Gastroesophageal sphincter (tissue), 4 donors: ENCODE results near the gene DEDD2. TPM values are rescaled to one million over a fixed set of nuclear protein-coding genes. Genes with fewer than 3 reads are reported as not detected.

Source experiments
- ATAC-seq: fragments of 150-250 bp; one replicate; pipeline ENCODE4 v1.9.1; 2016; ENCODE audit warnings: mild to moderate bottlenecking, moderate library complexity
- H3K27ac ChIP-seq, 4 donors: fragments of 200-600 bp; sonication (generic) in 3 of 4; 1 replicate in 3 of 4; 2 replicates in 1 of 4; pipeline ENCODE4 v1.5.1; 2016 to 2019
- H3K27me3 ChIP-seq: fragments of 200-600 bp; sonication (generic); one replicate; pipeline ENCODE4 v1.5.1; 2019
- H3K36me3 ChIP-seq, 2 donors: fragments of 200-600 bp; sonication (generic); one replicate each; pipeline ENCODE4 v1.5.1; 2019; ENCODE audit warnings: control low read depth in 1 of 2
- H3K4me1 ChIP-seq, 3 donors: fragments of 200-600 bp; sonication (generic); 1 replicate in 2 of 3; 2 replicates in 1 of 3; pipeline ENCODE4 v1.5.1; 2016 to 2019; ENCODE audit warnings: control low read depth in 2 of 3
- H3K4me3 ChIP-seq, 2 donors: fragments of 200-600 bp; sonication (generic); one replicate each; pipeline ENCODE4 v1.5.1; 2019; ENCODE audit warnings: mild to moderate bottlenecking in 1 of 2, moderate library complexity in 1 of 2
- H3K9me3 ChIP-seq, 3 donors: fragments of 200-600 bp; sonication (generic); one replicate each; pipeline ENCODE4 v1.5.1; 2017 to 2019; ENCODE audit warnings: control low read depth in 2 of 3
- EP300 ChIP-seq: sonication (generic); formaldehyde crosslinking; IDR thresholded peaks from one replicate; pipeline ENCODE4 v1.6.1; 2017; ENCODE audit warnings: antibody characterized with exemption, mild to moderate bottlenecking
- POLR2A ChIP-seq, 2 donors: fragments of 450-650 bp; IDR thresholded peaks; one replicate each; pipeline ENCODE4 v1.6.1; 2017; ENCODE audit warnings: antibody characterized with exemption in 2 of 2, mild to moderate bottlenecking in 2 of 2, moderate library complexity in 1 of 2
- POLR2AphosphoS5 ChIP-seq: sonication (generic); formaldehyde crosslinking; IDR thresholded peaks from one replicate; pipeline ENCODE4 v1.6.1; 2017; ENCODE audit warnings: antibody characterized with exemption
- WGBS, 2 donors: methylation state at CpG; one replicate each; pipeline ENCODE4 v1.1.5; 2018; ENCODE audit warnings: low coverage in 1 of 2; 5-methylcytosine and 5-hydroxymethylcytosine counted together
- total RNA-seq, 4 donors: library from RNA; depleted of rRNA; stranded (reverse); fragments of >200 nt; gene quantifications; one replicate each; pipeline ENCODE4 v1.1.0, GENCODE V29; 2016
- TF ChIP-seq, protein P1 (sequence below), 4 experiments: fragments of 200-600 bp in 2 of 4; fragments of 450-650 bp in 2 of 4; sonication (generic) in 1 of 4; IDR thresholded peaks; one replicate each; pipeline ENCODE4 v1.5.1; 2017 to 2019; ENCODE audit warnings: antibody characterized with exemption in 4 of 4, mild to moderate bottlenecking in 2 of 4, moderate library complexity in 2 of 4

DEDD2 gene
- total RNA-seq, 4 donors from 2014 or later: 31.1 to 39.3 (median 33.4) TPM

DNA sequence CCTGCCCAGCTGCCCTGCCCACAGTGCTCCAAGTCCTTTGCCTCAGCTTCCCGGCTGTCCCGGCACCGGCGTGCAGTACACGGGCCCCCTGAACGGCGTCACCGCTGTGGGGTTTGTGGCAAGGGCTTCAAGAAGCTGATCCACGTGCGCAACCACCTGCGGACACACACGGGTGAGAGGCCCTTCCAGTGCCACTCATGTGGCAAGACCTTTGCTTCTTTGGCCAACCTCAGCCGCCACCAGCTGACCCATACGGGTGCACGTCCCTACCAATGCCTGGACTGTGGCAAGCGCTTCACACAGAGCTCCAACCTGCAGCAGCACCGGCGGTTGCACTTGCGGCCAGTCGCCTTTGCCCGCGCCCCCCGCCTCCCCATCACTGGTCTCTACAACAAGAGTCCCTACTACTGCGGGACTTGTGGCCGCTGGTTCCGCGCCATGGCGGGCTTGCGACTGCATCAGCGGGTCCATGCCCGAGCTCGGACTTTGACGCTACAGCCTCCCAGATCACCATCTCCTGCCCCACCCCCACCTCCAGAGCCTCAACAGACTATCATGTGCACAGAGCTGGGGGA is 8.3 kb upstream of the DEDD2 start:
- no peak overlapping the region for H3K4me3 ChIP-seq
- no peak for ATAC-seq
- TF ChIP-seq EP300 (no peak), POLR2A (IDR thresholded peaks at IDR 0.05) (no peak), POLR2AphosphoS5 (no peak)
- TF ChIP-seq, protein P1, sequence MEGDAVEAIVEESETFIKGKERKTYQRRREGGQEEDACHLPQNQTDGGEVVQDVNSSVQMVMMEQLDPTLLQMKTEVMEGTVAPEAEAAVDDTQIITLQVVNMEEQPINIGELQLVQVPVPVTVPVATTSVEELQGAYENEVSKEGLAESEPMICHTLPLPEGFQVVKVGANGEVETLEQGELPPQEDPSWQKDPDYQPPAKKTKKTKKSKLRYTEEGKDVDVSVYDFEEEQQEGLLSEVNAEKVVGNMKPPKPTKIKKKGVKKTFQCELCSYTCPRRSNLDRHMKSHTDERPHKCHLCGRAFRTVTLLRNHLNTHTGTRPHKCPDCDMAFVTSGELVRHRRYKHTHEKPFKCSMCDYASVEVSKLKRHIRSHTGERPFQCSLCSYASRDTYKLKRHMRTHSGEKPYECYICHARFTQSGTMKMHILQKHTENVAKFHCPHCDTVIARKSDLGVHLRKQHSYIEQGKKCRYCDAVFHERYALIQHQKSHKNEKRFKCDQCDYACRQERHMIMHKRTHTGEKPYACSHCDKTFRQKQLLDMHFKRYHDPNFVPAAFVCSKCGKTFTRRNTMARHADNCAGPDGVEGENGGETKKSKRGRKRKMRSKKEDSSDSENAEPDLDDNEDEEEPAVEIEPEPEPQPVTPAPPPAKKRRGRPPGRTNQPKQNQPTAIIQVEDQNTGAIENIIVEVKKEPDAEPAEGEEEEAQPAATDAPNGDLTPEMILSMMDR (IDR thresholded peaks at IDR 0.05): no peak
- H3K27me3 ChIP-seq: no peaks in the 10 kb centered on the region
- WGBS, 2 donors: no CpG with 5 or more reads among the region's 33 CpGs
- peaks cover 0 to 69% of the 10 kb centered on the region in 2 donors for H3K36me3 ChIP-seq
- H3K9me3 ChIP-seq: no peaks in the 10 kb centered on the region
- H3K27ac ChIP-seq: no peak overlapping the region
- H3K4me1 ChIP-seq: peaks cover 0 to 34% (median 9%) of the 10 kb centered on the region in 3 donors

DNA sequence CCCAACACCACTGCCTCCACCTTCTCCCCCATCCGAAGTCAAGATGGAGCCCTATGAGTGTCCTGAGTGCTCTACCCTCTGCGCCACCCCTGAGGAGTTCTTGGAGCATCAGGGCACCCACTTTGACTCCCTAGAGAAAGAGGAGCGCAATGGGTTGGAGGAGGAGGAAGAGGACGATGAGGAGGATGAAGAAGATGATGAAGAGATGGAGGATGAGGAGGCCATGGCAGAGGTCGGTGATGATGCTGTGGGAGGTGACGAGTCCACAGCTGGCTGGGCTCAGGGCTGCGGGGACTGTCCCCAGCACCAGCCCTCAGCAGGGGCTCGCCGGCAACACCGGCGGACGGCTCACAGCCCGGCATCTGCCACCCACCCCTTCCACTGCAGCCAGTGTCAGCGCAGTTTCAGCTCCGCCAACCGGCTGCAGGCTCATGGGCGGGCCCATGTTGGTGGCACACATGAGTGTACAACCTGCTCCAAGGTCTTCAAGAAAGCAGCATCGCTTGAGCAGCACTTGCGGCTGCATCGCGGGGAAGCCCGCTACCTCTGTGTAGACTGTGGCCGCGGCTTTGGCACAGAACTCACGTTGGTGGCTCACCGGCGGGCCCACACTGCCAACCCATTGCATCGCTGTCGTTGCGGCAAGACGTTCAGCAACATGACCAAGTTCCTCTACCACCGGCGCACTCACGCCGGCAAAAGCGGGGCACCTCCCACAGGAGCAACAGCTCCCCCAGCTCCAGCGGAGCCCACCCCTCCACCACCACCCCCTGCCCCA is 7.7 kb upstream of the DEDD2 start:
- no peak for TF ChIP-seq EP300
- no peak for TF ChIP-seq POLR2A (IDR thresholded peaks at IDR 0.05)
- TF ChIP-seq, protein P1 (IDR thresholded peaks at IDR 0.05): no peak
- TF ChIP-seq POLR2AphosphoS5: no peak
- Histone ChIP-seq H3K4me3 (no peak overlapping the region), H3K36me3 (peaks cover 0 to 62% of the 10 kb centered on the region in 2 donors), H3K27me3 (no peaks in the 10 kb centered on the region), H3K9me3 (no peaks in the 10 kb centered on the region), H3K4me1 (peaks cover 0 to 32% (median 11%) of the 10 kb centered on the region in 3 donors), H3K27ac (no peak overlapping the region)
- ATAC-seq: no peak
- WGBS, 2 donors: 87% methylated on average over 4 of the region's 37 CpGs; no CpG with 5 or more reads in 1 of the 2 donors

DNA sequence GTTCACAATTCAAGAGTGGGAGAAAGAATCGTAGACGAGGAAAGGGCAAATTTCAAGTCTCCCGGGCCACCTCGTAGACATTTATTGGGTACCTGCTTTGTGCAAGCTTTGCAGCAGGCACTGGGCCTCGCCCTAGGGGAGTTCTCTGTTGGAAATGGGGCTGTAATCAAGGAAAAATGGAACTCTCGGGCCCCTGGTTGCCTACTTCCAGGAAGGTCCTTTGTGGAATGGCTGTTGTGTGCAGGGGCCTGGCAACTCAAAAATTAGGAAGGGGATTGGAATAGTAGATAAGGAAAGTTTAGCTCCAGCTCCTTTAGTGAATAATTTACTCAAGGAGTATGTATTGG is 3.2 kb upstream of the DEDD2 start:
- Histone ChIP-seq H3K27ac (peak overlapping the region in 3 of 4 donors; percentile 82 to 92 (median 86)), H3K4me1 (peaks cover 0 to 57% (median 22%) of the 10 kb centered on the region in 3 donors), H3K4me3 (peak overlapping the region; percentile 85 to 86), H3K27me3 (no peaks in the 10 kb centered on the region), H3K9me3 (no peaks in the 10 kb centered on the region), H3K36me3 (peaks cover 0 to 18% of the 10 kb centered on the region in 2 donors)
- TF ChIP-seq POLR2A (IDR thresholded peaks at IDR 0.05): no peak
- TF ChIP-seq, protein P1 (IDR thresholded peaks at IDR 0.05): no peak
- TF ChIP-seq EP300: no peak
- TF ChIP-seq POLR2AphosphoS5: no peak
- ATAC-seq: no peak
- WGBS, 2 donors: 0% methylated on average over 5 to 6 of the region's 6 CpGs

DNA sequence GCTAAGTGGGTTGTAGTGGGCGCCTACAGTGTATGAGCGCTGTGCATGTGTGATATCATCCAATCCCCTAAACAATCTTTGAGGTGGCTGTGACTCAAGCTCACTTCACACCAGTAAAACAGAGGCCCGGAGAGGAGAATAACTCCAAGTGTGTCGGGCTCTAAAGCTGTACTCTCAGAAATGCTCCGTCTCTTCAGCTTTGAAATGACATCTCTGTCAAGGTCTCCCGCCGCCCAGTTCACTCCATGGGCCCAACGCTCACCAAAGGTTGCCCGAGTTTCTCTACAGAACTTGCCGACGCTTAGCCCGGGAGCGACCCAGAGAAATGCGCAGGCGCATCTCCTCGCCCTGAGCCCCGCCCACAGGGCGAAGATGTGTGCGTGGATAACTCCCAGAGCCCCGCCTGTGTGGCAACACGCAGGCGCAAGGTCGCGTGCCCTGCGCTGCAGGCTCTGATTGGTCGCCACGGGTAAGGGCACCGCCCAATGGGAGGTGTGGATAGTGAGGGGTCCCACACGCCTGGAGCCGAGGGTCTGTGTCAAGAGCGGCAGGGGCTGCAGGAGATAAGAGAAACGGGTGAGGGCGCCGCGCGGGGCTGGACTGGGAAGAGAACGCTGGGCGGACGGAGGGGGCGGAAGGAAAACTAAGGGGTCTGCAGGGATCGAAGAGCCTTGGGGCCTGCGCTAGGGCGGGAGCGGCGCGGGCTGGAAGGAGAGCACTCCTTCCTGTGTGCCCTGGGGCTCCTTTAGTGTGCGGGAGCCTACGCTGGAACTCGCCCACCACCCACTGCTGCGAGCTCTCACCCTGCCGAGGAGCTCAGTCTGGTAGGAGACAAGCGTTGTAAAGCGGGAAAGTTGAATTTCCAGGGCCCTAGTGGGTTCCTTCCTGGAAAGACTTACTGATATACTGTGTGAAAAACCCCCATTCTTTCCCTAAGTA is 2.6 kb upstream of the DEDD2 start, which contains the start of gene ZNF526:
ZNF526 (plus strand) TSS at position 501 of the 939 bp plus-strand sequence. CDS start 4,092 bp downstream, outside the sequence.
- Histone ChIP-seq H3K4me1 (peaks cover 0 to 64% (median 23%) of the 10 kb centered on the region in 3 donors), H3K36me3 (peaks cover 0 to 15% of the 10 kb centered on the region in 2 donors), H3K27me3 (no peaks in the 10 kb centered on the region), H3K9me3 (no peaks in the 10 kb centered on the region), H3K27ac (peak within 1 kb of the TSS; percentile 66 to 92 (median 84)), H3K4me3 (peak within 1 kb of the TSS; percentile 85 to 86)
- TF ChIP-seq POLR2AphosphoS5 (peak; percentile 82), POLR2A (IDR thresholded peaks at IDR 0.05) (peak; percentile 53 to 64), EP300 (no peak)
- TF ChIP-seq, protein P1 (IDR thresholded peaks at IDR 0.05): no peak
- 2 to 3% methylated on average over 11 to 19 of the region's 53 CpGs for WGBS, 2 donors
- peak; percentile 94 for ATAC-seq
